ENCODE results near the gene SUSD6.

SUSD6 gene

GRCh38 chr14:69749956-69750355 lies 138.6 kb downstream of the SUSD6 start:
- TF ChIP-seq, protein P1, sequence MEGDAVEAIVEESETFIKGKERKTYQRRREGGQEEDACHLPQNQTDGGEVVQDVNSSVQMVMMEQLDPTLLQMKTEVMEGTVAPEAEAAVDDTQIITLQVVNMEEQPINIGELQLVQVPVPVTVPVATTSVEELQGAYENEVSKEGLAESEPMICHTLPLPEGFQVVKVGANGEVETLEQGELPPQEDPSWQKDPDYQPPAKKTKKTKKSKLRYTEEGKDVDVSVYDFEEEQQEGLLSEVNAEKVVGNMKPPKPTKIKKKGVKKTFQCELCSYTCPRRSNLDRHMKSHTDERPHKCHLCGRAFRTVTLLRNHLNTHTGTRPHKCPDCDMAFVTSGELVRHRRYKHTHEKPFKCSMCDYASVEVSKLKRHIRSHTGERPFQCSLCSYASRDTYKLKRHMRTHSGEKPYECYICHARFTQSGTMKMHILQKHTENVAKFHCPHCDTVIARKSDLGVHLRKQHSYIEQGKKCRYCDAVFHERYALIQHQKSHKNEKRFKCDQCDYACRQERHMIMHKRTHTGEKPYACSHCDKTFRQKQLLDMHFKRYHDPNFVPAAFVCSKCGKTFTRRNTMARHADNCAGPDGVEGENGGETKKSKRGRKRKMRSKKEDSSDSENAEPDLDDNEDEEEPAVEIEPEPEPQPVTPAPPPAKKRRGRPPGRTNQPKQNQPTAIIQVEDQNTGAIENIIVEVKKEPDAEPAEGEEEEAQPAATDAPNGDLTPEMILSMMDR (conservative IDR thresholded peaks at IDR 0.05; ENCODE audit: control insufficient read depth, insufficient read depth, low read depth, low read length): no peak
- DNase-seq (ENCODE audit: low read depth): no peak
- no peak overlapping the region for H3K4me3 ChIP-seq (ENCODE audit: control insufficient read depth, low read depth, low read length)

GRCh38 chr14:69750495-69750894 lies 139.1 kb downstream of the SUSD6 start:
- no peak for DNase-seq (ENCODE audit: low read depth)
- no peak overlapping the region for H3K4me3 ChIP-seq (ENCODE audit: control insufficient read depth, low read depth, low read length)
- TF ChIP-seq, protein P1 (conservative IDR thresholded peaks at IDR 0.05; ENCODE audit: control insufficient read depth, insufficient read depth, low read depth, low read length): no peak

DNA sequence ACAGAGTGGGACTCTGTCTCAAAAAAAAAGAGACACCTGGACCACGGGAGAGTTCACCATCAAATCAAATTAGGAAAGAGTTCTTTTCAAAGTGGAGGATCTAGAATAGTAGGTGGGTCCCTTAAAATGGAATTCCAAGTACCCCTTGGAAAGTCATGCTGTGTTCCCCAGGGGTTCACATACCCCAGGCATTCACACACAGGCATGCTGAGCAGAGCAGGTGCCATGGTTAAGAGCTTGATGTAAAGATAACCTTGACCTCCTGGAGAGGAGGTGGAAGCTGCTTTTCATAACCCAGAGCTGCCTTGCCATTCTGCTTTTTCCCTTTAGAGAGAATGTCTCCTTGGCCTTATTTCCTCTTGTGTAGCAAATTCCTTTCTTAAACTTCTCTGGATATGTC lies 141.4 kb downstream of the SUSD6 start:
- no peak for DNase-seq (ENCODE audit: low read depth)
- no peak overlapping the region for H3K4me3 ChIP-seq (ENCODE audit: control insufficient read depth, low read depth, low read length)
- TF ChIP-seq, protein P1 (conservative IDR thresholded peaks at IDR 0.05; ENCODE audit: control insufficient read depth, insufficient read depth, low read depth, low read length): no peak

GRCh38 chr14:69753860-69754259 lies 142.5 kb downstream of the SUSD6 start:
- DNase-seq (ENCODE audit: low read depth): no peak
- TF ChIP-seq, protein P1 (conservative IDR thresholded peaks at IDR 0.05; ENCODE audit: control insufficient read depth, insufficient read depth, low read depth, low read length): no peak
- H3K4me3 ChIP-seq (ENCODE audit: control insufficient read depth, low read depth, low read length): no peak overlapping the region

GRCh38 chr14:69754487-69754886 lies 143.1 kb downstream of the SUSD6 start:
- DNase-seq (ENCODE audit: low read depth): no peak
- TF ChIP-seq, protein P1 (conservative IDR thresholded peaks at IDR 0.05; ENCODE audit: control insufficient read depth, insufficient read depth, low read depth, low read length): no peak

GRCh38 chr14:69755296-69755695 lies 143.9 kb downstream of the SUSD6 start:
- TF ChIP-seq, protein P1 (conservative IDR thresholded peaks at IDR 0.05; ENCODE audit: control insufficient read depth, insufficient read depth, low read depth, low read length): no peak
- DNase-seq (ENCODE audit: low read depth): no peak
- H3K4me3 ChIP-seq (ENCODE audit: control insufficient read depth, low read depth, low read length): no peak overlapping the region

More at GRCh38 chr14:69754487-69754886, 143.1 kb downstream of the SUSD6 start:
- H3K4me3 ChIP-seq (ENCODE audit: control insufficient read depth, low read depth, low read length): no peak overlapping the region

- DNase-seq (ENCODE audit: low read depth): no peak
These were observed 144.4 kb downstream of the SUSD6 start for GRCh38 chr14:69755784-69756183.

More at GRCh38 chr14:69755784-69756183, 144.4 kb downstream of the SUSD6 start:
- H3K4me3 ChIP-seq (ENCODE audit: control insufficient read depth, low read depth, low read length): no peak overlapping the region
- TF ChIP-seq, protein P1 (conservative IDR thresholded peaks at IDR 0.05; ENCODE audit: control insufficient read depth, insufficient read depth, low read depth, low read length): no peak

Measured in fibroblast of mammary gland (primary cell).